Naive thymus-derived CD4-positive, alpha-beta T cell (primary cell): ENCODE data around the gene BCAS3. TPM values are rescaled to one million over a fixed set of nuclear protein-coding genes. Genes with fewer than 3 reads are reported as not detected.
A peak's percentile ranks its signal among the peaks of the same experiment; 100 is the strongest.

ENCODE experiments used
- ATAC-seq: fragments of 150-1000 bp; cut with Tn5 transposase; 2 replicates; pipeline ENCODE4 v1.10.0; 2021; ENCODE audit warnings: mild to moderate bottlenecking, moderate library complexity
- CTCF ChIA-PET: fragments of 350-600 bp; sonication (Branson Sonifier 250); formaldehyde crosslinking; loops from one replicate; lab custom pipeline; 2021; ENCODE audit warnings: antibody characterized with exemption; lab: Charles Lee
- POLR2A ChIA-PET: fragments of 350-600 bp; sonication (Branson Sonifier 250); formaldehyde crosslinking; loops from one replicate; lab custom pipeline; 2021; ENCODE audit warnings: antibody characterized with exemption, inconsistent platforms; lab: Charles Lee
- DNase-seq, 9 donors: peaks; one replicate each; pipeline versions ENCODE4 v3.0.0 to v3.0.0-alpha.2; 2020 to 2022; ENCODE audit warnings: mixed read lengths in 1 of 9
- H3K27ac ChIP-seq: one replicate; pipeline ENCODE4 v1.7.0; 2013; ENCODE audit warnings: mild to moderate bottlenecking, low read depth, low read length, moderate library complexity
- H3K27me3 ChIP-seq, 2 donors: one replicate each; pipeline ENCODE4 v1.7.0; 2013; ENCODE audit warnings: low read length in 2 of 2, mild to moderate bottlenecking in 2 of 2, moderate library complexity in 2 of 2; ENCODE audit not compliant: control insufficient read depth in 2 of 2, insufficient read depth in 2 of 2
- H3K36me3 ChIP-seq, 3 experiments: 1 replicate in 2 of 3; 2 replicates in 1 of 3; pipeline ENCODE4 v1.7.0; 2013; ENCODE audit warnings: low read length in 3 of 3, mild to moderate bottlenecking in 3 of 3, moderate library complexity in 1 of 3; ENCODE audit not compliant: insufficient read depth in 3 of 3, control insufficient read depth in 2 of 3
- H3K4me1 ChIP-seq, 2 donors: one replicate each; pipeline ENCODE4 v1.7.0; 2013; ENCODE audit warnings: low read length in 2 of 2, mild to moderate bottlenecking in 2 of 2, moderate library complexity in 1 of 2; ENCODE audit not compliant: control insufficient read depth in 2 of 2, insufficient read depth in 2 of 2
- H3K4me3 ChIP-seq: 2 replicates; pipeline ENCODE4 v1.7.0; 2013; ENCODE audit warnings: mild to moderate bottlenecking, low read length
- H3K9me3 ChIP-seq, 3 experiments: 1 replicate in 2 of 3; 2 replicates in 1 of 3; pipeline ENCODE4 v1.7.0; 2013; ENCODE audit warnings: low read length in 3 of 3; ENCODE audit not compliant: control insufficient read depth in 2 of 3
- H3K27ac Mint-ChIP-seq, 9 donors: one replicate each; pipeline ENCODE4 v1.8.0; 2020 to 2022; ENCODE audit warnings: mixed read lengths in 9 of 9, mild to moderate bottlenecking in 8 of 9, moderate library complexity in 5 of 9, inconsistent platforms in 2 of 9
- H3K27me3 Mint-ChIP-seq, 5 donors: one replicate each; pipeline ENCODE4 v1.8.0; 2021 to 2022; ENCODE audit warnings: mixed read lengths in 5 of 5, mild to moderate bottlenecking in 1 of 5
- H3K36me3 Mint-ChIP-seq, 5 donors: one replicate each; pipeline ENCODE4 v1.8.0; 2020 to 2022; ENCODE audit warnings: mixed read lengths in 5 of 5, mild to moderate bottlenecking in 3 of 5, inconsistent platforms in 1 of 5
- H3K4me1 Mint-ChIP-seq, 7 donors: one replicate each; pipeline ENCODE4 v1.8.0; 2020 to 2022; ENCODE audit warnings: mixed read lengths in 7 of 7, mild to moderate bottlenecking in 3 of 7, inconsistent platforms in 1 of 7
- H3K4me3 Mint-ChIP-seq, 10 donors: one replicate each; pipeline ENCODE4 v1.8.0; 2020 to 2022; ENCODE audit warnings: mild to moderate bottlenecking in 10 of 10, mixed read lengths in 10 of 10, moderate library complexity in 6 of 10, inconsistent platforms in 2 of 10
- H3K9me3 Mint-ChIP-seq, 11 donors: one replicate each; pipeline ENCODE4 v1.8.0; 2020 to 2022; ENCODE audit warnings: mixed read lengths in 11 of 11, mild to moderate bottlenecking in 4 of 11, inconsistent platforms in 1 of 11, moderate library complexity in 1 of 11
- intact Hi-C, 2 donors: fragments of 100-400 bp; cut with micrococcal nuclease; formaldehyde crosslinking; loops; one replicate each; pipeline ENCODE4 v1.15.1; 2023
- polyA plus RNA-seq, 2 donors: library from polyadenylated mRNA; unstranded; fragments of 300-500 nt; fragmentation: Illumina TruSeq; gene quantifications; one replicate each; pipeline ENCODE4 v1.2.3, GENCODE V29; 2021
- total RNA-seq, 6 experiments: library from RNA in 5 of 6; stranded (reverse) in 5 of 6; gene quantifications; 1 replicate in 5 of 6; 2 replicates in 1 of 6; pipeline ENCODE4 v1.2.3 and lab custom pipeline; 2021 to 2026

The BCAS3 gene
- total and polyA plus RNA-seq, 7 experiments from 2014 or later, result 18.4 to 57.8 (median 37.5) TPM

- peaks cover 2 to 35% (median 16%) of the 10 kb centered on the region in 5 donors for H3K36me3 Mint-ChIP-seq
- no peaks in the 10 kb centered on the region for H3K36me3 ChIP-seq
- CTCF ChIA-PET, result no interaction called here
- no peaks in the 10 kb centered on the region for H3K4me1 ChIP-seq
- DNase-seq (no peak), ATAC-seq (no peak)
- H3K4me3 ChIP-seq, result no peak overlapping the region
- H3K4me3 Mint-ChIP-seq, result no peak overlapping the region
- intact Hi-C loops, result no loop called here
- H3K27me3 Mint-ChIP-seq, result peaks cover 0 to 5% (median 0%) of the 10 kb centered on the region in 5 donors
- peaks cover 0 to 16% (median 7%) of the 10 kb centered on the region in 7 donors for H3K4me1 Mint-ChIP-seq
- POLR2A ChIA-PET, result no interaction called here
- H3K9me3 Mint-ChIP-seq, result peaks cover 0 to 4% (median 0%) of the 10 kb centered on the region in 11 donors
- H3K27ac Mint-ChIP-seq, result no peak overlapping the region
- H3K27me3 ChIP-seq, result peaks cover 0 to 3% of the 10 kb centered on the region in 2 donors
- H3K27ac ChIP-seq, result no peak overlapping the region
- H3K9me3 ChIP-seq, result no peaks in the 10 kb centered on the region
These were observed 63.4 kb downstream of the BCAS3 start for GRCh38 chr17:60741031-60741430.

GRCh38 chr17:60743282-60743681, 65.6 kb downstream of the BCAS3 start:
- Histone ChIP-seq H3K4me1 (no peaks in the 10 kb centered on the region), H3K4me3 (no peak overlapping the region), H3K27me3 (peaks cover 0 to 3% of the 10 kb centered on the region in 2 donors), H3K9me3 (no peaks in the 10 kb centered on the region), H3K36me3 (no peaks in the 10 kb centered on the region), H3K27ac (no peak overlapping the region)
- Mint-ChIP-seq H3K4me3 (no peak overlapping the region), H3K27ac (no peak overlapping the region), H3K9me3 (peaks cover 0 to 3% (median 0%) of the 10 kb centered on the region in 11 donors), H3K36me3 (peaks cover 0 to 27% (median 20%) of the 10 kb centered on the region in 5 donors), H3K4me1 (peaks cover 0 to 12% (median 10%) of the 10 kb centered on the region in 7 donors), H3K27me3 (peaks cover 0 to 1% (median 0%) of the 10 kb centered on the region in 5 donors)
- ChIA-PET POLR2A (no interaction called here), CTCF (no interaction called here)
- no peak for ATAC-seq
- no peak for DNase-seq
- intact Hi-C loops, result no loop called here

- Histone ChIP-seq H3K4me1 (no peaks in the 10 kb centered on the region), H3K4me3 (no peak overlapping the region), H3K27me3 (peaks cover 0 to 3% of the 10 kb centered on the region in 2 donors), H3K36me3 (no peaks in the 10 kb centered on the region), H3K27ac (no peak overlapping the region), H3K9me3 (no peaks in the 10 kb centered on the region)
- no peaks in the 10 kb centered on the region for H3K27me3 Mint-ChIP-seq
- CTCF ChIA-PET, result no interaction called here
- no peak for ATAC-seq
- H3K4me3 Mint-ChIP-seq, result no peak overlapping the region
- no peak for DNase-seq
- H3K36me3 Mint-ChIP-seq, result peaks cover 0 to 27% (median 21%) of the 10 kb centered on the region in 5 donors
- peaks cover 0 to 3% (median 0%) of the 10 kb centered on the region in 11 donors for H3K9me3 Mint-ChIP-seq
- H3K27ac Mint-ChIP-seq, result no peak overlapping the region
- intact Hi-C loops, result no loop called here
- POLR2A ChIA-PET, result no interaction called here
- H3K4me1 Mint-ChIP-seq, result peaks cover 0 to 12% (median 9%) of the 10 kb centered on the region in 7 donors
These were observed 66.1 kb downstream of the BCAS3 start for GRCh38 chr17:60743799-60744198.

- Mint-ChIP-seq H3K36me3 (peaks cover 0 to 33% (median 19%) of the 10 kb centered on the region in 5 donors), H3K4me1 (peaks cover 0 to 12% (median 5%) of the 10 kb centered on the region in 7 donors), H3K4me3 (no peak overlapping the region), H3K27ac (no peak overlapping the region), H3K27me3 (peaks cover 0 to 1% (median 0%) of the 10 kb centered on the region in 5 donors), H3K9me3 (peaks cover 0 to 3% (median 0%) of the 10 kb centered on the region in 11 donors)
- no peak overlapping the region for H3K27ac ChIP-seq
- CTCF ChIA-PET, result no interaction called here
- POLR2A ChIA-PET, result no interaction called here
- H3K4me1 ChIP-seq, result no peaks in the 10 kb centered on the region
- no peak for DNase-seq
- H3K27me3 ChIP-seq, result no peaks in the 10 kb centered on the region
- no peaks in the 10 kb centered on the region for H3K9me3 ChIP-seq
- H3K4me3 ChIP-seq, result no peak overlapping the region
- no peaks in the 10 kb centered on the region for H3K36me3 ChIP-seq
- ATAC-seq, result no peak
- intact Hi-C loops, result no loop called here
These were observed 66.8 kb downstream of the BCAS3 start for GRCh38 chr17:60744355-60744966.

GRCh38 chr17:60745544-60745943, 67.9 kb downstream of the BCAS3 start:
- no peak overlapping the region for H3K4me3 Mint-ChIP-seq
- no peaks in the 10 kb centered on the region for H3K4me1 ChIP-seq
- ATAC-seq (no peak), DNase-seq (no peak)
- peaks cover 0 to 1% (median 0%) of the 10 kb centered on the region in 5 donors for H3K27me3 Mint-ChIP-seq
- H3K27ac Mint-ChIP-seq, result no peak overlapping the region
- peaks cover 0 to 30% (median 19%) of the 10 kb centered on the region in 5 donors for H3K36me3 Mint-ChIP-seq
- H3K9me3 ChIP-seq, result no peaks in the 10 kb centered on the region
- no peak overlapping the region for H3K4me3 ChIP-seq
- peaks cover 0 to 10% (median 4%) of the 10 kb centered on the region in 7 donors for H3K4me1 Mint-ChIP-seq
- ChIA-PET POLR2A (no interaction called here), CTCF (no interaction called here)
- H3K9me3 Mint-ChIP-seq, result peaks cover 0 to 2% (median under 1%) of the 10 kb centered on the region in 11 donors
- H3K36me3 ChIP-seq, result no peaks in the 10 kb centered on the region
- H3K27ac ChIP-seq, result no peak overlapping the region
- H3K27me3 ChIP-seq, result no peaks in the 10 kb centered on the region
- intact Hi-C loops, result no loop called here

GRCh38 chr17:60747069-60747808, 69.6 kb downstream of the BCAS3 start:
- Mint-ChIP-seq H3K4me1 (peaks cover 0 to 10% (median 5%) of the 10 kb centered on the region in 7 donors), H3K36me3 (peaks cover 0 to 28% (median 17%) of the 10 kb centered on the region in 5 donors), H3K27ac (peak overlapping the region in 2 of 9 donors; percentile 43 to 85), H3K27me3 (peaks cover 0 to 1% (median 0%) of the 10 kb centered on the region in 5 donors), H3K9me3 (peaks cover 0 to 5% (median 1%) of the 10 kb centered on the region in 11 donors), H3K4me3 (no peak overlapping the region)
- H3K4me1 ChIP-seq, result no peaks in the 10 kb centered on the region
- H3K4me3 ChIP-seq, result no peak overlapping the region
- CTCF ChIA-PET, result no interaction called here
- no peaks in the 10 kb centered on the region for H3K27me3 ChIP-seq
- intact Hi-C loops, result no loop called here
- no peak overlapping the region for H3K27ac ChIP-seq
- POLR2A ChIA-PET, result no interaction called here
- DNase-seq (no peak), ATAC-seq (no peak)
- no peaks in the 10 kb centered on the region for H3K9me3 ChIP-seq
- no peaks in the 10 kb centered on the region for H3K36me3 ChIP-seq
